OCI-LY3 (cell line): ENCODE measurements around the gene THEM4.
"Not testable (repeated sequence)": the region's sequence is repeated elsewhere in the genome, so short reads cannot be mapped to it uniquely, and the experiment has no call there.

Source experiments
- H2AFZ ChIP-seq: fragments of 200-600, 300-600 bp; shearing (Covaris generic); 2 replicates; pipeline ENCODE4 v1.6.0; 2014; ENCODE audit warnings: antibody characterized with exemption, low read depth, low read length
- H3K27ac ChIP-seq: fragments of 200-600, 300-600 bp; sonication (generic); 2 replicates; pipeline ENCODE4 v1.5.1; 2014; ENCODE audit warnings: mild to moderate bottlenecking, low read length, moderate library complexity, mixed read lengths
- H3K27me3 ChIP-seq: fragments of 200-600, 300-600 bp; sonication (generic); 2 replicates; pipeline ENCODE4 v1.6.1; 2014; ENCODE audit warnings: low read depth, low read length, mixed read lengths
- H3K36me3 ChIP-seq: fragments of 200-600, 300-600 bp; sonication (generic); replicated peaks from 2 replicates; pipeline ENCODE3; 2014; ENCODE audit warnings: low read depth, low read length, mixed read lengths
- H3K4me1 ChIP-seq: fragments of 300-600, 200-600 bp; sonication (generic); 2 replicates; pipeline ENCODE4 v1.6.1; 2014; ENCODE audit warnings: low read length, mixed read lengths
- H3K4me2 ChIP-seq: fragments of 200-600, 300-600 bp; sonication (generic); 2 replicates; pipeline ENCODE4 v1.6.1; 2014; ENCODE audit warnings: low read length, mixed read lengths
- H3K4me3 ChIP-seq: fragments of 300-600, 200-600 bp; sonication (generic); 2 replicates; pipeline ENCODE4 v1.5.1; 2014; ENCODE audit warnings: antibody characterized with exemption, mild to moderate bottlenecking, low read length, moderate library complexity
- H3K79me2 ChIP-seq: fragments of 300-600, 200-600 bp; shearing (Covaris generic); 2 replicates; pipeline ENCODE4 v1.6.1; 2014; ENCODE audit warnings: mild to moderate bottlenecking, low read length, mixed read lengths
- H3K9ac ChIP-seq: fragments of 300-600, 200-600 bp; shearing (Covaris generic); 2 replicates; pipeline ENCODE4 v1.6.0; 2014; ENCODE audit warnings: mild to moderate bottlenecking, low read length, moderate library complexity
- H3K9me3 ChIP-seq: fragments of 200-600, 300-600 bp; shearing (Covaris generic); 2 replicates; pipeline ENCODE4 v1.6.1; 2014; ENCODE audit warnings: low read length, mixed read lengths; ENCODE audit not compliant: insufficient read depth
- H4K20me1 ChIP-seq: fragments of 200-600, 300-600 bp; sonication (generic); 2 replicates; pipeline ENCODE4 v1.6.1; 2016; ENCODE audit warnings: low read length, mixed read lengths; ENCODE audit not compliant: insufficient read depth
- CTCF ChIP-seq: fragments of 200-600, 300-600 bp; sonication (generic); IDR thresholded peaks from 2 replicates; pipeline ENCODE4 v1.5.1; 2014; ENCODE audit warnings: antibody characterized with exemption, low read length, low read depth
- EZH2phosphoT487 ChIP-seq: fragments of 200-600 bp; shearing (Covaris generic); IDR thresholded peaks from 2 replicates; pipeline ENCODE4 v1.6.1; 2018; ENCODE audit warnings: antibody characterized with exemption, mixed run types, low read depth

Gene THEM4

GRCh38 chr1:151902858-151903257 is 6.5 kb downstream of the THEM4 start:
- Histone ChIP-seq H3K9me3 (peaks cover 6% of the 10 kb centered on the region; the same call in 1 of the 2 replicates), H3K27ac (no peak overlapping the region), H3K4me3 (no peak overlapping the region), H3K36me3 (peaks cover 45% of the 10 kb centered on the region), H4K20me1 (peaks cover 46% of the 10 kb centered on the region), H2AFZ (no peak overlapping the region), H3K4me1 (peaks cover 4% of the 10 kb centered on the region), H3K9ac (no peak overlapping the region), H3K4me2 (no peak overlapping the region), H3K79me2 (peaks cover 98% of the 10 kb centered on the region), H3K27me3 (no peaks in the 10 kb centered on the region)
- TF ChIP-seq EZH2phosphoT487 (no peak), CTCF (no peak)

GRCh38 chr1:151900804-151901203 is 8.5 kb downstream of the THEM4 start:
- not testable (repeated sequence) for H2AFZ ChIP-seq, H3K4me1 ChIP-seq, H3K4me3 ChIP-seq, H3K9ac ChIP-seq, H3K27ac ChIP-seq, H3K27me3 ChIP-seq, H3K9me3 ChIP-seq, H3K4me2 ChIP-seq
- Histone ChIP-seq H3K79me2 (peaks cover 97% of the 10 kb centered on the region), H4K20me1 (peaks cover 54% of the 10 kb centered on the region), H3K36me3 (peaks cover 42% of the 10 kb centered on the region)

GRCh38 chr1:151898519-151898991 is 10.8 kb downstream of the THEM4 start:
- Histone ChIP-seq H3K27ac (no peak overlapping the region), H3K27me3 (no peaks in the 10 kb centered on the region), H3K4me1 (no peaks in the 10 kb centered on the region), H3K36me3 (peaks cover 45% of the 10 kb centered on the region), H3K9me3 (peaks cover 6% of the 10 kb centered on the region; the same call in 1 of the 2 replicates), H4K20me1 (peaks cover 47% of the 10 kb centered on the region), H3K4me2 (no peak overlapping the region), H3K79me2 (peaks cover 81% of the 10 kb centered on the region), H2AFZ (no peak overlapping the region), H3K4me3 (no peak overlapping the region), H3K9ac (no peak overlapping the region)
- TF ChIP-seq EZH2phosphoT487 (no peak), CTCF (no peak)

- peaks cover 79% of the 10 kb centered on the region for H3K79me2 ChIP-seq
- no peak overlapping the region for H2AFZ ChIP-seq
- H3K4me3 ChIP-seq = no peak overlapping the region
- H3K27me3 ChIP-seq = no peaks in the 10 kb centered on the region
- H3K4me1 ChIP-seq = no peaks in the 10 kb centered on the region
- H3K9ac ChIP-seq = no peak overlapping the region
- H3K27ac ChIP-seq = no peak overlapping the region
- TF ChIP-seq CTCF = no peak
- TF ChIP-seq EZH2phosphoT487 = no peak
- peaks cover 45% of the 10 kb centered on the region for H4K20me1 ChIP-seq
- H3K4me2 ChIP-seq = no peak overlapping the region
- H3K9me3 ChIP-seq = peaks cover 6% of the 10 kb centered on the region; the same call in 1 of the 2 replicates
- peaks cover 45% of the 10 kb centered on the region for H3K36me3 ChIP-seq
These were observed 11.3 kb downstream of the THEM4 start for GRCh38 chr1:151897991-151898431.
